Measurements from ENCODE around the gene MRNIP. TPM values are rescaled to one million over a fixed set of nuclear protein-coding genes. Genes with fewer than 3 reads are reported as not detected.

Gene MRNIP
- total and polyA plus RNA-seq, 7 experiments from 2014 or later, result 19.4 to 133 (median 40.2) TPM

DNA sequence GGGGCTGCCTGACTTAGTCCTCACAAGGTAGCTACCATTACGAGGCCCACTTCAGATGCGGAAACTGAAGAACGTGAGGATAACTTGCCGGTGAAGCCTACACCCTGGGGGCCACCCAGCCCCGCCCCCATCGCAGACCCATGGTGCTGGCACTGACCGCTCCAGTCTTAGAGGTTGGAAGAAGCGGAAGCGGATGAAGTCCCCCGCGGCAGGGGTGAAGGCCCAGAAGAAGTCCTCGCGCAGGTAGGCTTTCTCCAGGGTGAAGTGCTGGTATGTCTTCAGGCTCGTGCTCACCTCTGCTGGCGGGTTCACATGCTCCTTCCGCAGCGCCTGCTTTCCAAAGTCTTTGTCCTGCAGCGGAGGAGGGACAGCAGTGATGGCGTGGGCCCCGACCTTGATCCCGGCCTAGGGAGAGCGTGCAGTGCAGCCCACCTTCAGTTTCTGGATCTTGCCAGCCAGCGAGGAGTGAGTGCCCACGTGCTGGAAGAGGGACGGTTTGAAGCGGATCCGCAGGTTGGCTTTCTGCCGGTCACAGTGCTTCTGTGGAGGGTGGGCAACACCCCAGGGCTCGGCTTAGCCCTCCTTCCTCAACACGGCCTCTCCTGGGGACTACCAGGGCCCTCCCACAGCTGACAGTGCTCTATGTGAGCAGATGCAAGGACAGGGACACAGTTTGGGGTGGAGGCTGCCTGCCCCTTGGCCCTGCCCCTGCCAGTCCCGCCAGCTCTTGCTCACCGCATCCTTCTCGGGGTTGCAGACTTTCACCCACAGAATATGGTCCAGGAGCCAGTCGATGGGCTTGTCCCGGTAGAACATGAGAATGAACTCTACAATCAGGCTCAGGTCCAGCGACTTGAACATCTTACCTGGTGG is 59.6 kb downstream of the MRNIP start:
- Histone ChIP-seq H3K4me3 (ENCODE audit: low read length) (no peak overlapping the region), H3K27ac (ENCODE audit: low read depth, low read length) (no peak overlapping the region), H3K36me3 (ENCODE audit: control insufficient read depth in 2 of 3, insufficient read depth in 3 of 3, low read length in 3 of 3) (peaks cover 0 to 21% (median 0%) of the 10 kb centered on the region in 3 experiments), H3K27me3 (ENCODE audit: control insufficient read depth in 2 of 2, insufficient read depth in 2 of 2, low read length in 2 of 2) (no peaks in the 10 kb centered on the region), H3K4me1 (ENCODE audit: control insufficient read depth in 2 of 2, insufficient read depth in 2 of 2, low read length in 2 of 2) (peaks cover 26 to 28% of the 10 kb centered on the region in 2 donors), H3K9me3 (ENCODE audit: control insufficient read depth in 2 of 3, low read length in 3 of 3) (no peaks in the 10 kb centered on the region)
- Mint-ChIP-seq H3K4me1 (peaks cover 20 to 41% (median 32%) of the 10 kb centered on the region in 7 donors), H3K27ac (no peak overlapping the region), H3K36me3 (peaks cover 0 to 9% (median 3%) of the 10 kb centered on the region in 5 donors), H3K4me3 (peak overlapping the region in 2 of 10 donors; percentile 23), H3K9me3 (peaks cover 0 to 4% (median 0%) of the 10 kb centered on the region in 11 donors), H3K27me3 (no peaks in the 10 kb centered on the region)
- POLR2A ChIA-PET, result interaction anchor here (0.6 to 1.3 kb wide), 3 partner anchors 21 to 29 kb away, joined by 3 read pairs; no protein-coding TSS in a partner anchor
- CTCF ChIA-PET, result no interaction called here
- DNase-seq (no peak), ATAC-seq (no peak)
- intact Hi-C loops (cut with micrococcal nuclease), result loop anchor here (5.0 kb wide), 4 partner anchors 102 to 1647 kb away; partner anchors contain the start of genes CANX (in 1 of the 2), HNRNPH1 (in 1 of the 2) and NHP2 (in 1 of the 2)

DNA sequence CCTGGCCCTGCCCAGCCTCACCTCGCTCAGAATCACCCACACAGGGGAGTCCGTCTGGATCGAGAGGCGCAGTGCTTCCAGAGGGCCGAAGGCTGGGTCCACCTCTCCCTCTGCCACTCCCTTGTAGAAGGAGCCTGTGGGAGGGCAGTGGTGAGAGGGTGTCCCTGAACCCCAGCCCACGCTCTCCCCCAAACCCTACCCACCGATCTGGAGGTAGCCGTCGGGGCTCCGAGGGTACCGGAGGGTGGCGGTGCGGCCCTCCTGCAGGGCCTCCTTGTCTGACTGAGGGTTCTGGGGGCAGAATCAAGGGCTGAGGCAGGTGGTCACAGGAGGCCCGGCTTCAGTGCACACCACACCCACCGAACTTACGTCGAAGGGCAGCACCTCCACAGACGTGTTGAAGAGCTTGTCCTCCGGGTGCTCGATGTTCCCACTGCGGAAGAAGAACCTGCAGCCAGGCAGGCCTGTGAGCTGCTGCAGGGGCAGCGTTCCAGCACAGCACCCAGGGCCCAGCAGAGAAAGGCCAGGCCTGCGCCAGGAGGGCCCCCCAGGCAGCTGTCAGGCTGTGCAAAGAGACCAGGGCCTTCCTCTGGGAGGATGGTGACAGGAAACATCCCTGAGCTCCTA is 60.4 kb downstream of the MRNIP start:
- Histone ChIP-seq H3K27ac (ENCODE audit: low read depth, low read length) (no peak overlapping the region), H3K27me3 (ENCODE audit: control insufficient read depth in 2 of 2, insufficient read depth in 2 of 2, low read length in 2 of 2) (no peaks in the 10 kb centered on the region), H3K4me1 (ENCODE audit: control insufficient read depth in 2 of 2, insufficient read depth in 2 of 2, low read length in 2 of 2) (peaks cover 28 to 29% of the 10 kb centered on the region in 2 donors), H3K36me3 (ENCODE audit: control insufficient read depth in 2 of 3, insufficient read depth in 3 of 3, low read length in 3 of 3) (peaks cover 0 to 21% (median 0%) of the 10 kb centered on the region in 3 experiments), H3K4me3 (ENCODE audit: low read length) (no peak overlapping the region), H3K9me3 (ENCODE audit: control insufficient read depth in 2 of 3, low read length in 3 of 3) (no peaks in the 10 kb centered on the region)
- POLR2A ChIA-PET, result interaction anchor here (0.6 to 2.9 kb wide), 4 partner anchors 21 to 547 kb away, joined by 3 to 8 read pairs (median 3); partner anchors contain the start of gene HNRNPH1
- no peak overlapping the region for H3K27ac Mint-ChIP-seq
- intact Hi-C loops (cut with micrococcal nuclease), result loop anchor here (5.0 kb wide), 4 partner anchors 101 to 1646 kb away; partner anchors contain the start of genes CANX (in 1 of the 2), HNRNPH1 (in 1 of the 2) and NHP2 (in 1 of the 2)
- DNase-seq (no peak), ATAC-seq (no peak)
- CTCF ChIA-PET, result interaction anchor here (1.4 to 4.3 kb wide), 2 partner anchors 35 to 55 kb away, joined by 3 to 36 read pairs; no protein-coding TSS in a partner anchor
- peaks cover 0 to 4% (median 0%) of the 10 kb centered on the region in 11 donors for H3K9me3 Mint-ChIP-seq
- peaks cover 0 to 9% (median 3%) of the 10 kb centered on the region in 5 donors for H3K36me3 Mint-ChIP-seq
- peaks cover 22 to 41% (median 32%) of the 10 kb centered on the region in 7 donors for H3K4me1 Mint-ChIP-seq
- H3K4me3 Mint-ChIP-seq, result peak overlapping the region in 1 of 10 donors; percentile 25
- H3K27me3 Mint-ChIP-seq, result no peaks in the 10 kb centered on the region

DNA sequence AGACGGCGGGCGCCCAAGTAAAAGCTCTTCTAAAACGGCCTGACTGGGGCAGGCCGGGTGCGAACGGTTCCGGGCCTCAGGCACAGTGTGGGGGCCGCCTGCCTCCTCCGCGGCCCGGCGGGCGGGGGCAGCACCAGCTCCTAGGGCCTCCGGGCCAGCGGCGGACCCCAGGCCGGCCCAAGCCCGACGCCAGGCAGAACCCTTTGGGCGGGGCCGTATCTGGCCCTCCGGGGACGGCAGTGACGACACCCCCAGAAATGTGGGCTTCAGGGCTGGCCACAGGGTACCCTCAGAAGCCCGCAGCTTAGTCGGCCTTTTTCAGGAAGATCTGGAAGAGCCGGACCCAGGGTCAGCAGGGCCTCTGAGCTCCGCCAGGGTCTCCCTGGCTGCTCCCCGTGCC is 60.9 kb downstream of the MRNIP start:
- POLR2A ChIA-PET, result interaction anchor here (0.6 to 2.9 kb wide), 5 partner anchors 8 to 546 kb away, joined by 3 to 8 read pairs (median 7); partner anchors contain the start of genes HNRNPH1, MAML1 and TBC1D9B
- no peak overlapping the region for H3K4me3 ChIP-seq (ENCODE audit: low read length)
- H3K27ac Mint-ChIP-seq, result no peak overlapping the region
- H3K27ac ChIP-seq (ENCODE audit: low read depth, low read length), result no peak overlapping the region
- intact Hi-C loops (cut with micrococcal nuclease), result loop anchor here (2.0 to 5.0 kb wide), 5 partner anchors 65 to 1645 kb away; partner anchors contain the start of genes CANX (in 1 of the 2), HNRNPH1 (in 1 of the 2), MAML1 (in 1 of the 2) and NHP2 (in 1 of the 2)
- DNase-seq (no peak), ATAC-seq (no peak)
- no peaks in the 10 kb centered on the region for H3K9me3 ChIP-seq (ENCODE audit: control insufficient read depth in 2 of 3, low read length in 3 of 3)
- H3K27me3 ChIP-seq (ENCODE audit: control insufficient read depth in 2 of 2, insufficient read depth in 2 of 2, low read length in 2 of 2), result no peaks in the 10 kb centered on the region
- peaks cover 0 to 4% (median 0%) of the 10 kb centered on the region in 11 donors for H3K9me3 Mint-ChIP-seq
- H3K4me1 Mint-ChIP-seq, result peaks cover 23 to 42% (median 32%) of the 10 kb centered on the region in 7 donors
- H3K36me3 ChIP-seq (ENCODE audit: control insufficient read depth in 2 of 3, insufficient read depth in 3 of 3, low read length in 3 of 3), result peaks cover 0 to 21% (median 0%) of the 10 kb centered on the region in 3 experiments
- CTCF ChIA-PET, result interaction anchor here (0.7 to 4.3 kb wide), 4 partner anchors 35 to 179 kb away, joined by 3 to 36 read pairs (median 3); no protein-coding TSS in a partner anchor
- peaks cover 0 to 9% (median 3%) of the 10 kb centered on the region in 5 donors for H3K36me3 Mint-ChIP-seq
- H3K4me3 Mint-ChIP-seq, result peak overlapping the region in 2 of 10 donors; percentile 9 to 20
- H3K4me1 ChIP-seq (ENCODE audit: control insufficient read depth in 2 of 2, insufficient read depth in 2 of 2, low read length in 2 of 2), result peaks cover 24 to 28% of the 10 kb centered on the region in 2 donors
- H3K27me3 Mint-ChIP-seq, result no peaks in the 10 kb centered on the region

DNA sequence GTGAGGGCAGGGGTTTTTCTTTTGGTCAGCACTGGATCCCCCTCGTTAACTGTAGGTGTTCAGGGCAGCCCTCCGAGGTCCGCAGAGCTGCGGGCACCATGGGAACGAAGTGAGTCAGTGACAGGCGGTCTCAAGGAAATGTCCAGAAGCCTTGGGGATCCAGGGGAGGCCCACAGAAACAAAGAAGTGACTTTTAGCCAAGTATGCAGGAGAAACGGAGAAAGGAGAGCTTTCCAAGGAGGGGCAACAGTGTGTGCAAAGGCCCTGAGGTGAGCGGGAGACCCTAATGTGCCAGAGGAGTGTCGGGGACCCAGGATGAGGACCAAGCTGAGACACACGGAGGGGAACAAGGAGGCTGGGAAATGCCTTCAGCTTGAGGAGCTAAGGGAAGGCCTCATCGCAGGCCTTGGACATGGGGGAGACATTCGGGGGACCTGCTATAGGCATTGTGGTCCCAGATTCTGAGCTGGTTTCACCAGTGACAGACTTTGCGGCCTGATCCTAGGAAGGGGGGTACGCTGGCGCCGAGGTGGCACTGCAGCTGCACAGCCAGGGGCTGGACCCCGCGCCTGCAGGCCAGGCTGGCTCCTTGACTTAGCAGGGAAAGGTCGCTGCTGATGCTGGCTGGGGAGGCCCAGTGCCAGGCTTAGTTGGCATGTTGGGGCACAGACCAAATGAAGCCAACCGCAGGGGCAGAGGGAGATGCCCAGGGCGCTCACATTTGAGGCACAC is 61.6 kb downstream of the MRNIP start:
- Histone ChIP-seq H3K27ac (ENCODE audit: low read depth, low read length) (no peak overlapping the region), H3K27me3 (ENCODE audit: control insufficient read depth in 2 of 2, insufficient read depth in 2 of 2, low read length in 2 of 2) (no peaks in the 10 kb centered on the region), H3K4me1 (ENCODE audit: control insufficient read depth in 2 of 2, insufficient read depth in 2 of 2, low read length in 2 of 2) (peaks cover 24 to 28% of the 10 kb centered on the region in 2 donors), H3K4me3 (ENCODE audit: low read length) (no peak overlapping the region), H3K36me3 (ENCODE audit: control insufficient read depth in 2 of 3, insufficient read depth in 3 of 3, low read length in 3 of 3) (peaks cover 0 to 21% (median 0%) of the 10 kb centered on the region in 3 experiments), H3K9me3 (ENCODE audit: control insufficient read depth in 2 of 3, low read length in 3 of 3) (no peaks in the 10 kb centered on the region)
- ChIA-PET POLR2A (interaction anchor here (0.9 to 2.9 kb wide), 6 partner anchors 9 to 173 kb away, joined by 3 to 8 read pairs (median 6); partner anchors contain the start of genes HNRNPH1, MAML1 and TBC1D9B), CTCF (interaction anchor here (0.7 to 4.3 kb wide), 4 partner anchors 34 to 178 kb away, joined by 3 to 36 read pairs (median 3); no protein-coding TSS in a partner anchor)
- intact Hi-C loops (cut with micrococcal nuclease), result loop anchor here (1.0 to 5.0 kb wide), 11 partner anchors 8 to 1645 kb away; partner anchors contain the start of genes CANX (in 2 of the 2), MAML1 (in 2 of the 2), HNRNPH1 (in 1 of the 2) and MGAT4B (in 1 of the 2)
- Mint-ChIP-seq H3K27ac (peak overlapping the region in 6 of 9 donors; percentile 17 to 80 (median 34)), H3K9me3 (peaks cover 0 to 5% (median 0%) of the 10 kb centered on the region in 11 donors), H3K36me3 (peaks cover 0 to 9% (median 3%) of the 10 kb centered on the region in 5 donors), H3K4me1 (peaks cover 23 to 37% (median 34%) of the 10 kb centered on the region in 7 donors), H3K4me3 (peak overlapping the region; percentile 35 to 78 (median 60)), H3K27me3 (no peaks in the 10 kb centered on the region)
- DNase-seq (no peak), ATAC-seq (no peak)

DNA sequence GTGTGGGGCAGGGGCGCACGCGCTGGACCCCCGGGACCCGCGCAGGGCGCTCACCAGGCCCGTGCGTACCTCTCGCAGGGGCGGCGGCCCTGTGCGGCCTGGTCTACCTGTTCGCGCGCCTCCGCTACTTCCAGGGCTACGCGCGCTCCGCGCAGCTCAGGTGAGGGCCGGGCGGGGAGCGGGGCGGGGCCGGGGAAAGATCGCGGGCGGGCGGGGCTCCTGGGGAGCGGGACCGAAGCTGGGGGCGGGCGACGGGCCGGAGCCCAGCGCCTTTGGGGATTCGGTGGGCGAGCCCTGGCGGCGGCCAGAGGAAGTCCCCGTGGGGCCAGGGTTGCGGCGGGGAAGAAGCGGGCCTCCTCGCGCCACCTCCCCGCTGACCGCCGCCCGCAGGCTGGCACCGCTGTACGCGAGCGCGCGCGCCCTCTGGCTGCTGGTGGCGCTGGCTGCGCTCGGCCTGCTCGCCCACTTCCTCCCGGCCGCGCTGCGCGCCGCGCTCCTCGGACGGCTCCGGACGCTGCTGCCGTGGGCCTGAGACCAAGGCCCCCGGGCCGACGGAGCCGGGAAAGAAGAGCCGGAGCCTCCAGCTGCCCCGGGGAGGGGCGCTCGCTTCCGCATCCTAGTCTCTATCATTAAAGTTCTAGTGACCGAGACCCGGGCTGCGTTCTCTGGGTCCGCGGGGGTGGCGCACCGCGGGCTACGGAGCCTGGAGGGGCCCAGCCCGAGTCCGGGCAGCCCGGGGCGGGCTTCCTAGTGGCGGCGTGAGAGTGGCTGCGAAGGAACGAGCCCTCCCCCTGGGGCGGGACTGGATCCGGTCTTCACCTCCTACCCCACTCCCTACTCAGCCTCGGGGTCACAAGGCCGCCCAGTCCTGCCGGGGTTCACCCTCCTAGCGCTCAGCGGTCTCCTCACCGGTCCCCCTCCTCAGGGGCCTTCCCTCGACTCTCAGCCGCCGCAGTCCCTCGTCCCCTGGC is 62.5 kb downstream of the MRNIP start:
- Mint-ChIP-seq H3K9me3 (peaks cover 0 to 6% (median 0%) of the 10 kb centered on the region in 11 donors), H3K27me3 (no peaks in the 10 kb centered on the region), H3K27ac (peak overlapping the region in 4 of 9 donors; percentile 17 to 80 (median 33)), H3K4me1 (peaks cover 20 to 33% (median 30%) of the 10 kb centered on the region in 7 donors), H3K4me3 (peak overlapping the region; percentile 40 to 78 (median 64)), H3K36me3 (peaks cover 0 to 9% (median 3%) of the 10 kb centered on the region in 5 donors)
- H3K36me3 ChIP-seq (ENCODE audit: control insufficient read depth in 2 of 3, insufficient read depth in 3 of 3, low read length in 3 of 3), result peaks cover 0 to 21% (median 0%) of the 10 kb centered on the region in 3 experiments
- peak overlapping the region; percentile 68 for H3K27ac ChIP-seq (ENCODE audit: low read depth, low read length)
- peaks cover 24 to 28% of the 10 kb centered on the region in 2 donors for H3K4me1 ChIP-seq (ENCODE audit: control insufficient read depth in 2 of 2, insufficient read depth in 2 of 2, low read length in 2 of 2)
- POLR2A ChIA-PET, result interaction anchor here (0.6 to 2.9 kb wide), 7 partner anchors 10 to 172 kb away, joined by 3 to 8 read pairs (median 6); partner anchors contain the start of genes HNRNPH1, MAML1 and SQSTM1
- H3K27me3 ChIP-seq (ENCODE audit: control insufficient read depth in 2 of 2, insufficient read depth in 2 of 2, low read length in 2 of 2), result no peaks in the 10 kb centered on the region
- intact Hi-C loops (cut with micrococcal nuclease), result loop anchor here (1.0 to 5.0 kb wide), 11 partner anchors 9 to 1644 kb away; partner anchors contain the start of genes CANX (in 2 of the 2), MAML1 (in 2 of the 2), HNRNPH1 (in 1 of the 2) and MGAT4B (in 1 of the 2)
- H3K9me3 ChIP-seq (ENCODE audit: control insufficient read depth in 2 of 3, low read length in 3 of 3), result no peaks in the 10 kb centered on the region
- peak; percentile 37 to 81 (median 65) for DNase-seq
- ATAC-seq, result peak; percentile 84
- peak overlapping the region; percentile 48 for H3K4me3 ChIP-seq (ENCODE audit: low read length)
- CTCF ChIA-PET, result interaction anchor here (0.6 to 4.3 kb wide), 5 partner anchors 33 to 233 kb away, joined by 3 to 36 read pairs (median 3); no protein-coding TSS in a partner anchor

Data from naive thymus-derived CD4-positive, alpha-beta T cell (primary cell).